HCT116 (cell line): Measurements from ENCODE around the gene SIK3. TPM values are rescaled to one million over a fixed set of nuclear protein-coding genes. Genes with fewer than 3 reads are reported as not detected.

ENCODE experiments used
- ATAC-seq: fragments of 200-7000 bp; cut with Tn5 transposase; 2 replicates; pipeline ENCODE4 v1.9.1; 2020; ENCODE audit warnings: mild to moderate bottlenecking, moderate library complexity
- BruUV-seq: library from RNA; stranded (reverse); fragments of 400-500 nt; replicated peaks from 2 replicates; lab custom pipeline; 2021; lab: Mats Ljungman, UMichigan
- CTCF ChIA-PET: fragments of 300-600 bp; sonication (Branson Sonifier 250); formaldehyde crosslinking; loops from one replicate; lab custom pipeline; 2021; ENCODE audit warnings: antibody characterized with exemption; lab: Charles Lee
- POLR2A ChIA-PET: fragments of 300-600, 350-600 bp; sonication (Branson Sonifier 250); formaldehyde crosslinking; loops from one replicate; lab custom pipeline; 2021; ENCODE audit warnings: antibody characterized with exemption; lab: Charles Lee
- RAD21 ChIA-PET, 2 experiments: fragments of 300-600 bp; sonication (Branson Sonifier 250); formaldehyde crosslinking; loops; one replicate each; lab custom pipeline; 2023; ENCODE audit warnings: low total read pairs in 2 of 2; ENCODE audit not compliant: uncharacterized antibody in 2 of 2, unreplicated experiment in 2 of 2, low non-redundant PET in 1 of 2; lab: Charles Lee
- DNase-seq: peaks from one replicate; pipeline ENCODE4 v3.0.0-alpha.2; 2010; ENCODE audit warnings: low read depth, low spot score
- H2AFZ ChIP-seq: fragments of 200-600 bp; shearing (Covaris generic), sonication (generic); 2 replicates; pipeline ENCODE4 v1.6.1; 2017; ENCODE audit warnings: low read depth, mixed run types, mixed read lengths, antibody characterized with exemption, low read length; ENCODE audit not compliant: poor library complexity, severe bottlenecking
- H3K27ac ChIP-seq: 2 replicates; pipeline ENCODE4 v1.5.1; 2012; ENCODE audit warnings: low read depth, low read length
- H3K27me3 ChIP-seq: fragments of 200-600 bp; sonication (generic); 2 replicates; pipeline ENCODE4 v1.6.1; 2016; ENCODE audit warnings: mixed run types, low read length, mixed read lengths; ENCODE audit not compliant: insufficient read depth
- H3K36me3 ChIP-seq, 2 experiments: fragments of 200-500 bp in 1 of 2; fragments of 200-600 bp in 1 of 2; sonication (Bioruptor generic) in 1 of 2; sonication (generic) in 1 of 2; 2 replicates each; pipeline versions ENCODE4 v1.5.1 to v1.6.1; 2014 to 2016; ENCODE audit warnings: low read length in 2 of 2, inconsistent platforms in 1 of 2, mixed read lengths in 1 of 2, mixed run types in 1 of 2; ENCODE audit not compliant: insufficient read depth in 2 of 2, control insufficient read depth in 1 of 2
- H3K4me1 ChIP-seq, 2 experiments: fragments of 200-600 bp in 1 of 2; sonication (generic) in 1 of 2; 2 replicates each; pipeline versions ENCODE4 v1.5.1 to v1.6.1; 2012 to 2017; ENCODE audit warnings: low read length in 2 of 2, inconsistent platforms in 1 of 2, mild to moderate bottlenecking in 1 of 2, mixed read lengths in 1 of 2, mixed run types in 1 of 2, moderate library complexity in 1 of 2; ENCODE audit not compliant: insufficient read depth in 2 of 2, control insufficient read depth in 1 of 2
- H3K4me2 ChIP-seq: fragments of 200-600 bp; sonication (generic); 2 replicates; pipeline ENCODE4 v1.6.1; 2017; ENCODE audit warnings: mixed run types, low read length, mixed read lengths
- H3K4me3 ChIP-seq, 2 experiments: fragments of 200-600 bp in 1 of 2; sonication (generic) in 1 of 2; replicated peaks in 1 of 2; 2 replicates each; pipeline ENCODE4 v1.5.1; 2011 to 2016; ENCODE audit warnings: low read length in 2 of 2, control low read depth in 1 of 2, low read depth in 1 of 2, mild to moderate bottlenecking in 1 of 2, mixed read lengths in 1 of 2, mixed run types in 1 of 2
- H3K79me2 ChIP-seq: fragments of 200-600 bp; sonication (generic); 2 replicates; pipeline ENCODE4 v1.6.1; 2017; ENCODE audit warnings: mild to moderate bottlenecking, mixed run types, low read length, moderate library complexity, mixed read lengths; ENCODE audit not compliant: insufficient read depth
- H3K9ac ChIP-seq: fragments of 200-600 bp; sonication (generic); 2 replicates; pipeline ENCODE4 v1.6.1; 2016; ENCODE audit warnings: low read length, mixed read lengths
- H3K9me2 ChIP-seq: fragments of 200-600 bp; sonication (generic), shearing (Covaris generic); 2 replicates; pipeline ENCODE4 v1.6.1; 2017; ENCODE audit warnings: mixed run types, mild to moderate bottlenecking, moderate library complexity; ENCODE audit not compliant: insufficient read depth
- H3K9me3 ChIP-seq, 2 experiments: fragments of 200-500 bp in 1 of 2; fragments of 200-600 bp in 1 of 2; sonication (Bioruptor generic) in 1 of 2; sonication (generic) in 1 of 2; 2 replicates each; pipeline ENCODE4 v1.6.1; 2014 to 2017; ENCODE audit warnings: low read length in 2 of 2, mixed read lengths in 2 of 2, inconsistent platforms in 1 of 2, low read depth in 1 of 2, mild to moderate bottlenecking in 1 of 2, mixed run types in 1 of 2, moderate library complexity in 1 of 2; ENCODE audit not compliant: control insufficient read depth in 1 of 2, insufficient read depth in 1 of 2
- H4K20me1 ChIP-seq: fragments of 200-600 bp; sonication (generic), shearing (Covaris generic); 2 replicates; pipeline ENCODE4 v1.6.1; 2017; ENCODE audit warnings: mixed run types, mild to moderate bottlenecking, moderate library complexity; ENCODE audit not compliant: insufficient read depth
- CBX3 ChIP-seq: IDR thresholded peaks from 2 replicates; pipeline ENCODE4 v1.6.1; 2012; ENCODE audit warnings: low read depth
- EGR1 ChIP-seq: IDR thresholded peaks from 2 replicates; pipeline ENCODE4 v1.6.1; 2012; ENCODE audit warnings: low read depth
- ELF1 ChIP-seq: IDR thresholded peaks from 2 replicates; pipeline ENCODE4 v1.6.1; 2012; ENCODE audit warnings: low read depth, borderline replicate concordance
- EZH2phosphoT487 ChIP-seq: fragments of 200-600 bp; IDR thresholded peaks from 2 replicates; pipeline ENCODE4 v1.6.1; 2018; ENCODE audit warnings: antibody characterized with exemption, borderline replicate concordance
- FOSL1 ChIP-seq: IDR thresholded peaks from 2 replicates; pipeline ENCODE4 v1.6.1; 2012; ENCODE audit warnings: low read depth
- JUND ChIP-seq: IDR thresholded peaks from 2 replicates; pipeline ENCODE4 v1.6.1; 2012
- POLR2A ChIP-seq: IDR thresholded peaks from 2 replicates; pipeline ENCODE4 v1.7.0; 2011; ENCODE audit warnings: borderline replicate concordance; ENCODE audit not compliant: insufficient read depth, insufficient read length; ENCODE audit errors: extremely low read depth
- SIN3A ChIP-seq: IDR thresholded peaks from 2 replicates; pipeline ENCODE4 v1.6.1; 2012; ENCODE audit warnings: low read depth
- SP1 ChIP-seq: IDR thresholded peaks from 2 replicates; pipeline ENCODE4 v1.6.1; 2012; ENCODE audit warnings: low read depth
- SRF ChIP-seq: IDR thresholded peaks from 2 replicates; pipeline ENCODE4 v1.6.1; 2012; ENCODE audit warnings: low read depth
- TCF7L2 ChIP-seq: IDR thresholded peaks from 2 replicates; pipeline ENCODE4 v1.7.0; 2011; ENCODE audit warnings: borderline replicate concordance, inconsistent platforms; ENCODE audit not compliant: insufficient read depth, insufficient read length; ENCODE audit errors: extremely low read depth
- YY1 ChIP-seq: IDR thresholded peaks from 2 replicates; pipeline ENCODE4 v1.6.1; 2011; ENCODE audit warnings: low read length, low read depth, moderate library complexity, mild to moderate bottlenecking; ENCODE audit not compliant: insufficient replicate concordance; ENCODE audit errors: extremely low read depth
- ZFX ChIP-seq: fragments of 450-650 bp; IDR thresholded peaks from 2 replicates; pipeline ENCODE4 v1.6.1; 2017
- ZNF274 ChIP-seq: fragments of 200-500 bp; sonication (Bioruptor generic); IDR thresholded peaks from 2 replicates; pipeline ENCODE4 v1.6.1; 2014; ENCODE audit warnings: mild to moderate bottlenecking, low read depth, low read length, inconsistent platforms
- intact Hi-C: fragments of 100-400 bp; cut with micrococcal nuclease; formaldehyde crosslinking; loops from 2 replicates; pipeline ENCODE4 v1.10.0; 2022
- total RNA-seq: library from RNA; stranded (reverse); gene quantifications from one replicate; pipeline ENCODE4 v1.2.1, GENCODE V29; 2021; ENCODE audit not compliant: unreplicated experiment
- TF ChIP-seq, protein P1 (sequence below): IDR thresholded peaks from 2 replicates; pipeline ENCODE4 v1.6.1; 2012; ENCODE audit warnings: low read depth

The SIK3 gene
- total RNA-seq, 1 experiment from 2014 or later: 21.0 TPM

DNA sequence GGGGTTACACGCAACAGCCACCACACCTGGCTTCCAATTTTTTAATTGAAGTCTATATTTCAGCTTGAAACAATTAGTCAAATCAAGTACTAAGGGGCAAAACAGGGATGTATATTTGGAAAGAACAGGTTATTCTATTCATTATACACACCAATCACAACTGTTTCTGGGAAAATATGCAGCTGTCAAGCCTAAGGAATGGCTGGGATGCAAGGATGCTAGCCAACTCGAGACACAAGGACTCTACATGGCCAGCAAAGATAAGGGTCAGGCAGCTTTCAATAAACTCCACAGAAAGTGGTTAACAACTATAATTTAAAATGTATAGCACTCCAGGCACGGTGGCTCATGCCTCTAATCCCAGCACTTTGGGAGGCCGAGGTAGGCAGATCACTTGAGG is 134.0 kb downstream of the SIK3 start (continued):
- TF ChIP-seq, protein P1, sequence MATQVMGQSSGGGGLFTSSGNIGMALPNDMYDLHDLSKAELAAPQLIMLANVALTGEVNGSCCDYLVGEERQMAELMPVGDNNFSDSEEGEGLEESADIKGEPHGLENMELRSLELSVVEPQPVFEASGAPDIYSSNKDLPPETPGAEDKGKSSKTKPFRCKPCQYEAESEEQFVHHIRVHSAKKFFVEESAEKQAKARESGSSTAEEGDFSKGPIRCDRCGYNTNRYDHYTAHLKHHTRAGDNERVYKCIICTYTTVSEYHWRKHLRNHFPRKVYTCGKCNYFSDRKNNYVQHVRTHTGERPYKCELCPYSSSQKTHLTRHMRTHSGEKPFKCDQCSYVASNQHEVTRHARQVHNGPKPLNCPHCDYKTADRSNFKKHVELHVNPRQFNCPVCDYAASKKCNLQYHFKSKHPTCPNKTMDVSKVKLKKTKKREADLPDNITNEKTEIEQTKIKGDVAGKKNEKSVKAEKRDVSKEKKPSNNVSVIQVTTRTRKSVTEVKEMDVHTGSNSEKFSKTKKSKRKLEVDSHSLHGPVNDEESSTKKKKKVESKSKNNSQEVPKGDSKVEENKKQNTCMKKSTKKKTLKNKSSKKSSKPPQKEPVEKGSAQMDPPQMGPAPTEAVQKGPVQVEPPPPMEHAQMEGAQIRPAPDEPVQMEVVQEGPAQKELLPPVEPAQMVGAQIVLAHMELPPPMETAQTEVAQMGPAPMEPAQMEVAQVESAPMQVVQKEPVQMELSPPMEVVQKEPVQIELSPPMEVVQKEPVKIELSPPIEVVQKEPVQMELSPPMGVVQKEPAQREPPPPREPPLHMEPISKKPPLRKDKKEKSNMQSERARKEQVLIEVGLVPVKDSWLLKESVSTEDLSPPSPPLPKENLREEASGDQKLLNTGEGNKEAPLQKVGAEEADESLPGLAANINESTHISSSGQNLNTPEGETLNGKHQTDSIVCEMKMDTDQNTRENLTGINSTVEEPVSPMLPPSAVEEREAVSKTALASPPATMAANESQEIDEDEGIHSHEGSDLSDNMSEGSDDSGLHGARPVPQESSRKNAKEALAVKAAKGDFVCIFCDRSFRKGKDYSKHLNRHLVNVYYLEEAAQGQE: no peak
- no peak for TF ChIP-seq SIN3A
- TF ChIP-seq, all 23 proteins: peak for 0

DNA sequence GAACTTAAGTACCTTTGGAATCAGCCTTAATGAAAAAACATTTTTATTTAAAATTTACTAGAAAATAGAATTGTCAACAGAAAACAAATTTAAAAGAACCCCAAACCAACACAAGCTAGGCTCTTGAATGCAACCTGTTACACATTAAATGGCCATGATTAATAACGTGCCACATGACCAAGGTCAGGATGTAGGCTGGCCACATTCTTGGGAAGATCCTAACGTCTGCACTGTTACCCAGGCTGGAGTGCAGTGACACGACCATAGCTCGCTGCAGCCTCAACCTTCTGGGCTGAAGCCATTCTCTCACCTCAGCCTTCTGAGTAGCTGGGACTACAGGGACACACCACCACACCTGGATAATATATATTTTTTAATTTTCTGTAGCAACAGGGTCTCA is 134.4 kb downstream of the SIK3 start:
- ATAC-seq (no peak), DNase-seq (no peak)
- Histone ChIP-seq H3K4me2 (no peak overlapping the region), H3K79me2 (peaks cover 18% of the 10 kb centered on the region), H3K27ac (no peak overlapping the region), H4K20me1 (peaks cover 5% of the 10 kb centered on the region; the same call in 1 of the 2 replicates), H3K4me1 (peaks cover 10 to 20% of the 10 kb centered on the region in 2 experiments), H3K9me2 (no peaks in the 10 kb centered on the region), H3K36me3 (no peaks in the 10 kb centered on the region), H3K4me3 (no peak overlapping the region), H3K9ac (no peak overlapping the region), H3K9me3 (no peaks in the 10 kb centered on the region), H3K27me3 (no peaks in the 10 kb centered on the region)
- ChIA-PET POLR2A (no interaction called here), CTCF (no interaction called here), RAD21 (no interaction called here)
- intact Hi-C loops: no loop called here
- TF ChIP-seq SRF (no peak), CBX3 (no peak)
- TF ChIP-seq, all 23 proteins: peak for 0
- no TSS peak for BruUV-seq
- no peak overlapping the region for H2AFZ ChIP-seq

DNA sequence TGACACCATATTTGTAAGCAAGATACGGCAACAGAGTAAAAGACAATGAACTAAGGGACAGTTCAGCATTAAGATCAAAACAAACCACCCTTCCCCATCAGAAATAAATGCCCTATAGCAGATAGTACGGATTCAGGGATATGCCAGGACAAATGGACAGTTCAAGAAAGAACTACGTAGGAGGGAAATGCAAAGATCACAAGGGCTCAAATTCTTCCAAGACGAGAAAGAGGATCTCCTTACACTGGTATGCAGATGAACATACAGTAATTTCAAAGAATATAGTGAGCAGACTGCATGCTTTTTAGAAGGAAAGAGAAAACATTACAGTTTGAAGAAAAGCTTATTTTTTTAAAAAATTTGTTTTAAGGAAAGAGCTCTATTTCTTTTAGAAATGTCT is 136.1 kb downstream of the SIK3 start:
- Histone ChIP-seq H3K79me2 (peaks cover 18% of the 10 kb centered on the region), H3K9ac (no peak overlapping the region), H3K27ac (no peak overlapping the region), H3K36me3 (no peaks in the 10 kb centered on the region), H3K9me2 (no peaks in the 10 kb centered on the region), H2AFZ (no peak overlapping the region), H3K27me3 (no peaks in the 10 kb centered on the region), H3K9me3 (no peaks in the 10 kb centered on the region), H4K20me1 (peaks cover 5% of the 10 kb centered on the region; the same call in 1 of the 2 replicates), H3K4me3 (no peak overlapping the region), H3K4me1 (peaks cover 12 to 28% of the 10 kb centered on the region in 2 experiments), H3K4me2 (no peak overlapping the region)
- ATAC-seq: no peak
- intact Hi-C loops: no loop called here
- RAD21 ChIA-PET: no interaction called here
- no peak for DNase-seq
- BruUV-seq: no TSS peak
- POLR2A ChIA-PET: no interaction called here
- CTCF ChIA-PET: no interaction called here
- TF ChIP-seq SIN3A (no peak), EGR1 (no peak), JUND (no peak), SP1 (no peak), ZNF274 (no peak), ZFX (no peak), EZH2phosphoT487 (no peak), POLR2A (no peak), TCF7L2 (no peak), ELF1 (no peak), FOSL1 (no peak), YY1 (no peak)
